ENCODE measurements around the gene SNCA.

SNCA gene

DNA sequence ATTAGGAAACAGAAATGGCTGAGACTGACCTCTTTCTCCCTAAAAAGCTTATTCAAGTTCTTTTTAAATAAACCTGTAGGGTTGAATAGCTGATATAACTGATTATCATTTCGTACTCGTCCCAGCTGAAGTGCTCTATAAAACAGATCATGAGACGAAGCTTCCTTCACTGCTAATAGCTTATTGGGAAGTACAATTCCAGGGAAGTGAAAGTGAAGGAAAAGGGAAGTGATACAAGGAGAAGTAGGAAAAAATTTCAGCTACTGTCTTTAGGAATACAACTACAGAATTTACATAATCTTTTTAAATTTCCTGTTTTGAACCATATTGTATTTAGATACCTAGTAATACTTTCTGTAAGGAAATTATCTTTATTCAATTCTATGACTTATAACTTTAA is 103.0 kb downstream of the SNCA start:
- Histone ChIP-seq H3F3A (ENCODE audit: insufficient read depth, low read length) (no peaks in the 10 kb centered on the region), H2AFZ (ENCODE audit: low read length) (no peak overlapping the region), H3K27ac (ENCODE audit: low read depth, low read length, poor library complexity, severe bottlenecking) (no peak overlapping the region), H3K79me2 (ENCODE audit: insufficient read depth, low read length) (no peaks in the 10 kb centered on the region), H3K27me3 (ENCODE audit: insufficient read depth, low read length) (no peaks in the 10 kb centered on the region), H3K4me3 (ENCODE audit: low read depth, low read length, poor library complexity, severe bottlenecking) (no peak overlapping the region), H3K4me1 (ENCODE audit: insufficient read depth, low read length, severe bottlenecking) (no peaks in the 10 kb centered on the region), H3K9ac (ENCODE audit: low read length) (no peak overlapping the region), H3K4me2 (ENCODE audit: low read length) (no peak overlapping the region), H3K9me2 (ENCODE audit: low read depth, low read length) (no peaks in the 10 kb centered on the region), H3K36me3 (ENCODE audit: insufficient read depth, low read length) (no peaks in the 10 kb centered on the region), H3K9me3 (ENCODE audit: low read length) (no peaks in the 10 kb centered on the region), H4K20me1 (ENCODE audit: insufficient read depth, low read length) (no peaks in the 10 kb centered on the region)
- no peak for TF ChIP-seq EZH2 (IDR thresholded peaks at IDR 0.05; ENCODE audit: borderline replicate concordance, low read length)
- TF ChIP-seq, protein P1, sequence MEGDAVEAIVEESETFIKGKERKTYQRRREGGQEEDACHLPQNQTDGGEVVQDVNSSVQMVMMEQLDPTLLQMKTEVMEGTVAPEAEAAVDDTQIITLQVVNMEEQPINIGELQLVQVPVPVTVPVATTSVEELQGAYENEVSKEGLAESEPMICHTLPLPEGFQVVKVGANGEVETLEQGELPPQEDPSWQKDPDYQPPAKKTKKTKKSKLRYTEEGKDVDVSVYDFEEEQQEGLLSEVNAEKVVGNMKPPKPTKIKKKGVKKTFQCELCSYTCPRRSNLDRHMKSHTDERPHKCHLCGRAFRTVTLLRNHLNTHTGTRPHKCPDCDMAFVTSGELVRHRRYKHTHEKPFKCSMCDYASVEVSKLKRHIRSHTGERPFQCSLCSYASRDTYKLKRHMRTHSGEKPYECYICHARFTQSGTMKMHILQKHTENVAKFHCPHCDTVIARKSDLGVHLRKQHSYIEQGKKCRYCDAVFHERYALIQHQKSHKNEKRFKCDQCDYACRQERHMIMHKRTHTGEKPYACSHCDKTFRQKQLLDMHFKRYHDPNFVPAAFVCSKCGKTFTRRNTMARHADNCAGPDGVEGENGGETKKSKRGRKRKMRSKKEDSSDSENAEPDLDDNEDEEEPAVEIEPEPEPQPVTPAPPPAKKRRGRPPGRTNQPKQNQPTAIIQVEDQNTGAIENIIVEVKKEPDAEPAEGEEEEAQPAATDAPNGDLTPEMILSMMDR (IDR thresholded peaks at IDR 0.05; ENCODE audit: low read length) = no peak

DNA sequence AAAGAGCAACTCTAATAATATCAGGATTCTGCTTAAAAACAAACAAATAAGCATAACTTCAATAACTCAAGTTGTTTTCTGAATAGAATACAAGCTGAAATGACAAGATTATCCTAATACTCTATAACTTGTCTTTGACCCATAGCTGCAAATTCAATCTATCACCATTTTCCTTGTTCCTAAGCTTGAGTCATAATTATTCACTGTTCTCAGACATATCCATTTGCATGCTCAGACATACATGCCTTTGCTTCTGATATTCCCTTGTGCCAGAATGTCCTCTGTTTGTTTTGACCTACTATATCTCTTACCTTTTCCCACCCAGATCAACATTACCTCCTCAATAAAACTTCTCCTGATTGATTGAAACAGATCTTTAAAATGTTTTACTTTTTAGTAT is 109.7 kb downstream of the SNCA start:
- H3K9me3 ChIP-seq (ENCODE audit: low read length) = no peaks in the 10 kb centered on the region
- H3K79me2 ChIP-seq (ENCODE audit: insufficient read depth, low read length) = no peaks in the 10 kb centered on the region
- no peak overlapping the region for H3K4me3 ChIP-seq (ENCODE audit: low read depth, low read length, poor library complexity, severe bottlenecking)
- no peaks in the 10 kb centered on the region for H3F3A ChIP-seq (ENCODE audit: insufficient read depth, low read length)
- no peaks in the 10 kb centered on the region for H4K20me1 ChIP-seq (ENCODE audit: insufficient read depth, low read length)
- no peaks in the 10 kb centered on the region for H3K9me2 ChIP-seq (ENCODE audit: low read depth, low read length)
- H3K27me3 ChIP-seq (ENCODE audit: insufficient read depth, low read length) = no peaks in the 10 kb centered on the region
- no peak overlapping the region for H2AFZ ChIP-seq (ENCODE audit: low read length)
- no peak for TF ChIP-seq EZH2 (IDR thresholded peaks at IDR 0.05; ENCODE audit: borderline replicate concordance, low read length)
- TF ChIP-seq, protein P1 (IDR thresholded peaks at IDR 0.05; ENCODE audit: low read length) = no peak
- H3K27ac ChIP-seq (ENCODE audit: low read depth, low read length, poor library complexity, severe bottlenecking) = no peak overlapping the region
- H3K9ac ChIP-seq (ENCODE audit: low read length) = no peak overlapping the region
- H3K36me3 ChIP-seq (ENCODE audit: insufficient read depth, low read length) = no peaks in the 10 kb centered on the region
- no peaks in the 10 kb centered on the region for H3K4me1 ChIP-seq (ENCODE audit: insufficient read depth, low read length, severe bottlenecking)
- no peak overlapping the region for H3K4me2 ChIP-seq (ENCODE audit: low read length)

DNA sequence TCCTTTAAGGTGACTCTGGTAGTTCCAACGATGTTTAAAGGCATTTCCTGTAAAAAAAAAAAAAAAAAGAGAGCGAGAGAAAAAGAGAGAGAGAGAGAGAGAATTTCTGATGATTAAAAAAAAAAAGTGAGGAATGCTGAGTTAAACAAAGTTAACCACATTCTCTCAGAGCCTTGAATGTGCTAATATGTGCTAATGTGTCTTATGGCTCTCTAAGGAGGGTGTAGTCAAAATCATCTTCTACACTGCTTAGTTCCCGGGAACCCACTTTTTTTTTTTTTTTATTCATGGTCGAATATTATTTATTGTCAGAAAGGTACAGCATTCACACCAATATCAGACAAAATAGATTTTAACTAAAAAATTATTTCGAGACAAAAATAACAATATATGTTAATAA is 111.7 kb downstream of the SNCA start:
- H3K4me1 ChIP-seq (ENCODE audit: insufficient read depth, low read length, severe bottlenecking) = no peaks in the 10 kb centered on the region
- H3K9ac ChIP-seq (ENCODE audit: low read length) = no peak overlapping the region
- TF ChIP-seq EZH2 (IDR thresholded peaks at IDR 0.05; ENCODE audit: borderline replicate concordance, low read length) = no peak
- TF ChIP-seq, protein P1 (IDR thresholded peaks at IDR 0.05; ENCODE audit: low read length) = no peak
- H3K9me2 ChIP-seq (ENCODE audit: low read depth, low read length) = no peaks in the 10 kb centered on the region
- H3K27ac ChIP-seq (ENCODE audit: low read depth, low read length, poor library complexity, severe bottlenecking) = no peak overlapping the region
- H3K27me3 ChIP-seq (ENCODE audit: insufficient read depth, low read length) = no peaks in the 10 kb centered on the region
- H4K20me1 ChIP-seq (ENCODE audit: insufficient read depth, low read length) = no peaks in the 10 kb centered on the region
- H3K9me3 ChIP-seq (ENCODE audit: low read length) = no peaks in the 10 kb centered on the region
- no peak overlapping the region for H2AFZ ChIP-seq (ENCODE audit: low read length)
- H3K4me2 ChIP-seq (ENCODE audit: low read length) = no peak overlapping the region
- H3K79me2 ChIP-seq (ENCODE audit: insufficient read depth, low read length) = no peaks in the 10 kb centered on the region
- H3K36me3 ChIP-seq (ENCODE audit: insufficient read depth, low read length) = no peaks in the 10 kb centered on the region
- no peak overlapping the region for H3K4me3 ChIP-seq (ENCODE audit: low read depth, low read length, poor library complexity, severe bottlenecking)
- H3F3A ChIP-seq (ENCODE audit: insufficient read depth, low read length) = no peaks in the 10 kb centered on the region
